Ishikawa (cell line): Measurements from ENCODE around the gene PRRC2B.

Source experiments
- EP300 ChIP-seq: IDR thresholded peaks from 2 replicates; pipeline ENCODE4 v1.6.1; 2012; ENCODE audit warnings: borderline replicate concordance
- TAF1 ChIP-seq: IDR thresholded peaks from 2 replicates; pipeline ENCODE4 v1.6.1; 2012; ENCODE audit warnings: low read depth, mild to moderate bottlenecking

DNA sequence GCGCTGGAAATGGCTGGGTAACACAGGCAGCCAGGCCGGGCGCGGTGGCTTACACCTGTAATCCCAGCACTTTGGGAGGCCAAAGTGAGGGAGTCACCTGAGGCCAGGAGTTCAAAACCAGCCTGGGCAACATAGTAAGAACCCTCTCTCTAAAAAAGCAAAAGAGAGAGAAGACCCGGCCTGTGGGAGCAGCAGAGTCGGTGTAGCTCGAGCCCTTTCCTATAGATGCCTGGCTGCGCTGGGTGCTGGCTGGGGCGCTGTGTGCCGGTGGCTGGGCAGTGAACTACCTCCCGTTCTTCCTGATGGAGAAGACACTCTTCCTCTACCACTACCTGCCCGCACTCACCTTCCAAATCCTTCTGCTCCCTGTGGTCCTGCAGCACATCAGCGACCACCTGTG, 127.9 kb downstream of the PRRC2B start:
- TF ChIP-seq EP300 (no peak), TAF1 (no peak)
